Hematopoietic multipotent progenitor cell treated with erythropoietin and hydrocortisone succinate and interleukin-3 and kit ligand, for 17 days (in vitro differentiated cells): Measurements from ENCODE around the gene LRRC28.

Experiments used
- DNase-seq: peaks from one replicate; pipeline ENCODE4 v3.0.0-alpha.2; 2015; ENCODE audit warnings: low spot score

Gene LRRC28

GRCh38 chr15:99306694-99307338 is 55.5 kb downstream of the LRRC28 start:
- DNase-seq = no peak

- no peak for DNase-seq
Measured at GRCh38 chr15:99307735-99308134, 56.5 kb downstream of the LRRC28 start.

GRCh38 chr15:99310745-99311144 is 59.5 kb downstream of the LRRC28 start:
- DNase-seq = no peak

- DNase-seq = no peak
Measured at GRCh38 chr15:99312228-99312627, 60.9 kb downstream of the LRRC28 start.

- DNase-seq = no peak
Measured at GRCh38 chr15:99312794-99313193, 61.5 kb downstream of the LRRC28 start.

- no peak for DNase-seq
Measured at GRCh38 chr15:99315636-99316035, 64.4 kb downstream of the LRRC28 start.

GRCh38 chr15:99320374-99321215 is 69.3 kb downstream of the LRRC28 start:
- DNase-seq = no peak

GRCh38 chr15:99321468-99321867 is 70.2 kb downstream of the LRRC28 start:
- DNase-seq = no peak

GRCh38 chr15:99322643-99323405 is 71.5 kb downstream of the LRRC28 start:
- no peak for DNase-seq

- DNase-seq = no peak
Measured at GRCh38 chr15:99324082-99324620, 72.9 kb downstream of the LRRC28 start.

- no peak for DNase-seq
Measured at GRCh38 chr15:99324700-99325099, 73.4 kb downstream of the LRRC28 start.

- no peak for DNase-seq
Measured at GRCh38 chr15:99326235-99326634, 75.0 kb downstream of the LRRC28 start.

- DNase-seq = no peak
Measured at GRCh38 chr15:99328106-99329072, 77.1 kb downstream of the LRRC28 start.

- no peak for DNase-seq
Measured at GRCh38 chr15:99331381-99331780, 80.1 kb downstream of the LRRC28 start.

GRCh38 chr15:99333413-99333812 is 82.1 kb downstream of the LRRC28 start:
- no peak for DNase-seq

GRCh38 chr15:99333981-99334380 is 82.7 kb downstream of the LRRC28 start:
- DNase-seq = no peak

- no peak for DNase-seq
Measured at GRCh38 chr15:99335508-99335907, 84.2 kb downstream of the LRRC28 start.

GRCh38 chr15:99336794-99337193 is 85.5 kb downstream of the LRRC28 start:
- DNase-seq = no peak

- DNase-seq = no peak
Measured at GRCh38 chr15:99340347-99340746, 89.1 kb downstream of the LRRC28 start.

- DNase-seq = no peak
Measured at GRCh38 chr15:99341786-99342185, 90.5 kb downstream of the LRRC28 start.

GRCh38 chr15:99343208-99343607 is 91.9 kb downstream of the LRRC28 start:
- no peak for DNase-seq
